GM21447 (cell line): ENCODE results near the gene KCTD13.
"Not testable (repeated sequence)": the region's sequence is repeated elsewhere in the genome, so short reads cannot be mapped to it uniquely, and the experiment has no call there.

Experiments
- ATAC-seq: cut with Tn5 transposase; IDR thresholded peaks from one replicate; pipeline ENCODE4 v1.9.1; 2021; ENCODE audit not compliant: unreplicated experiment

KCTD13 gene

GRCh38 chr16:29883987-29884386 is 42.0 kb downstream of the KCTD13 start:
- ATAC-seq: no peak

DNA sequence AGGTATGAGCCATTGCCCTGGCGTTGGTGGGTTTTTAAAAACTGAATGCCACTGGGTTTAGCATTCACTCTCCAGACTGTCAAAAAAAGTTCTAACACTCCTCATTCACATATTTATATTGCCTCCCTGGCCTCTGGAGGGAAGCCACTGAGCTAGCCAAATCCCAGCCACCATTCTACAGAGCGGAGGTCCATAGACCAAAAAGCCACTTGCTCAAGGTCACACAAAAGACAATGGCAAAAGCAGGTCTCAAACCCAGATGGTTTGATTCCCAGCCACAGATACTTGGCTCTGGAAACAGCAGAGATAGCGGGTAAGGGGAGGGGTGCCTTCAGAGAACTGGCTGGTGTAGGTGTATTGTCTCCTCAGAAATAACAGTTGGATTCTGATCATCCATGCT is 45.0 kb downstream of the KCTD13 start:
- ATAC-seq: no peak

- ATAC-seq: no peak
Observed at GRCh38 chr16:29878172-29878571, 47.9 kb downstream of the KCTD13 start.

GRCh38 chr16:29877266-29877961 is 48.6 kb downstream of the KCTD13 start:
- no peak for ATAC-seq

GRCh38 chr16:29876594-29877249 is 49.3 kb downstream of the KCTD13 start:
- ATAC-seq: no peak

DNA sequence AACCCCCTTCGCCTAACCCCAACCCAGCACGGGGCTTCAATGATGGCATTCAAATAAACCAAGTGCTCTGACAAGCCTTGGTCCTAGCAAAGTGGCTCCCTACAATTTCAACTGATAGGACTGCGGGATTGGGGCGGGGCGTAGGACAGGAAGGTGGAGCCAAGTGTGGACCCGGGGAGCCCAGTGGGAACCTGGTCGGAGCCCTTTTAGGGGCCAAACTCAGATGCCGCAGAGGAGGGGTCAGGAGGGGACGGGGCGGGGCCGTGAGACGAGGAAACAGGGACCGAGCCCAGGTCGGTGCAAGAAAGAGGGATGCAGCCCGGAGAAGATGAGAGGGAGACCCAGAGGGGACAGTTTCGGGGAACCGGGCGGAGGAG is 49.8 kb downstream of the KCTD13 start:
- ATAC-seq: no peak

DNA sequence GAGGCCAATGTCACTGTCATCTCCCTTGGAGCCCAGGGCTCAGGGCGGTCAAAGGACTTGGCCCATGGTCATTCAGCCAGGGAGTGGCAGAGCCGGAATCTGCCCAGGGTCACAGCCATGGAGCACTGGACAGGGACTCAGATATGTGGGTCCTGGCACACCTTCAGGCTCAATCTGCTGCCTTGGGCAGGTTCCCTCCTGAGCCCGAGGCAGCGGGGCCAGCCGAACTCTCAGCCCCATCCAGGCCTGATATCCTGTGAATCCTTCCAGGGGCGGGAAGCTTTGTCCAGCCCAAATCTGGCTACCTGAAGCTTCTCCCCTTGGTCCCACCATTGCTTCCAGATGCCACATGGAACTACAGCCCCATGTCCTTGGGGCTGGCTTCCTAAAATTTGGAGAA is 50.8 kb downstream of the KCTD13 start:
- no peak for ATAC-seq

DNA sequence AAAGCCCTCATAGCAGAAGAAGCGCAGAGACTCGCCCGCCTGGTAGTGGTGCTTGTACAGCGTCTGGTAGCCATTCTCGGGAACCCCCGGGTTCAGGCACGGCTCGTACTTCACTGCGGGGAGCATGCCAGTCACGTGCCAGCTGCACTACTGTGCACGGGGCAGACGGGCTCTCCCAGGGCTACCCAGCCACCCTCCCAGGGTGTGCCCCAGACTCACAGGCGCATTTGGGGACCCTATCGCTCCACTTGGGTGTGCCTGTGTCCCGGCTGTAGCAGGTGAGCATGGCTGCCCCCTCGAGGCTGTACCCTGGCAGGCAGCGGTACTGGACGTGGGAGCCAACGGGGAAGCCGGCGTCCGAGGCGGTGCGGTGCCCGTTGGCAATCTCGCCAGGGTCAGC is 52.7 kb downstream of the KCTD13 start:
- no peak for ATAC-seq

DNA sequence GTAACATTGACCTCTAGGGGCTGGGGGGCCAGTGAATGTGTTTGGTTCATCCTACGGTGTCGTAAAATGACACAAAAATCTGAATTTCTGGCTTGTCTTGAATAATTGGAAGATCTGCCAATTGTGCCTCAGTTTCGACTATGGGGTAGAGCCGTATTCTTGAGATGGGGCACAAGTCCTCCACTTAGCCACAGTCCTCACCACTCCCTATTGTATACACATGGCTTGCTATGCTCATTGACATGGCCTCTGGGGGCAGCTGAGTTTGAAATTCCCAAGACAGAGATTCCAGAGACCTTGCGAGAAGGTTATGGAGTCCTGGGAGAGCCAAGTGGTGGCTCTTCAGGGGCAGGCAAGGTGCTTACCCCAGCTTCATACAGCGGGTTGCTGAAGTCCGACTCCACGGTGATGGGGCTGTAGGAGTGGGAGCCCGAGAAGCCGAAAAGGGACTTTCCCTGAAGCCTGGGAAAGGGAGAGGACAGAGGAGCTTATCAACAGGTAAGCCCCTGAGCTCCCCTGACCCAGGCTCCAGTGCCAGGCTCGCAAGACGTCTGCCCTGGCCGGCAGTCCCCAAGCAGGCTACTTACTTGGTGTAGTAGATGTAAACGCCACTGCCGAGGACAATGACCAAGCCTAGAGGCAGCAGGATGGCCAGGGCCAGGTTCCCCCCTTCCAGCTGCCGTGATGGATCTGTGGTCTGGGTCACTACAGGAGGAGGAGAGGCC is 54.0 kb downstream of the KCTD13 start:
- ATAC-seq: no peak

DNA sequence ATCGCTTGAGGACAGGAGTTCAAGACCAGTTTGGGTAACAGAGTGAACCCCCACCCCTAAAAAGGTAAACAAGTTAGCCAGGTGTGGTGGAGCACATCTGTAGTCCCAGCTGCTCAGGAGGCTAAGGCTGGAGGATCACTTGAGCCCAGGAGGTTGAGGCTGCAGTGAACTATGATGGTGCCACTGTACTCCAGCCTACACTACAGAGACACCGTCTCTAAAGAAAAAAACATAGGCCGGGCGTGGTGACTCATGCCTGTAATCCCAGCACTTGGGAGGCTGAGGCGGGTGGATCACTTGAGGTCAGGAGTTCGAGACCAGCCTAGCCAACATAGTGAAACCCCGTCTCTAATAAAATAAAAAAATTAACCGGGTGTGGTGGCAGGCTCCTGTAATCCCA is 57.0 kb downstream of the KCTD13 start:
- not testable (repeated sequence) for ATAC-seq

DNA sequence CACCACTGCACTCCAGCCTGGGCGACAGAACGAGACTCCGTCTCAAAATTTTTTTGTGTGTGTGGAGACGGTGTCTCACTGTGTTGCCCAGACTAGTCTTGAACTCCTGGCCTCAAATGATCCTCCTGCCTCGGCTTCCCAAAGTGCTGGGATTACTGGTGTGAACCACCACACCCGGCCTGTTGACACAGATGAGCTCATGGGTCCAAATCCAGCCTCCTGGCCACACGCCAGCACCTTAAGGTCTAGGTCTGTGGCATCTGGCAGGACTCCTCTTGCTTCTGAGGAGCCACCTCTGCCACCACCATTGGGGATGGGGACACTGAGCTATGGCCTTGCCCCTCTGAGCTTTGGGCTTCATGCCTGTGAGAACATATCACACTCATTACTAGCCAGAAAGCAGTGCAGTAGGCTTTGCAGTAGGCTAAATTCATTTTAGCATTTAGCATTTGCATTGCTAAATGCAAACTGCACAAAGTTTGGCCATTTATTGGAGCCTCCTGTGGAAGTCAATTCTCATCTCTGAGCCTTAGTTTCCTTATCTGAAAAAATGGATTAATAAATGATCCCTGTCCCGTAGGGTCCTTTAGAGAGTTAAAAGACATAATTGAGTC is 57.5 kb downstream of the KCTD13 start:
- no peak for ATAC-seq

GRCh38 chr16:29864205-29864604 is 61.8 kb downstream of the KCTD13 start:
- ATAC-seq: no peak

- no peak for ATAC-seq
Observed at GRCh38 chr16:29863669-29863984, 62.4 kb downstream of the KCTD13 start.

GRCh38 chr16:29862884-29863668 is 63.0 kb downstream of the KCTD13 start, which contains the start of gene CDIPT:
TSS of gene CDIPT (minus strand) at chr16:29863226. CDS start at chr16:29862857, 369 bp downstream.
- ATAC-seq: peak; percentile 94

- ATAC-seq: no peak
Observed at GRCh38 chr16:29862383-29862883, 63.6 kb downstream of the KCTD13 start.

DNA sequence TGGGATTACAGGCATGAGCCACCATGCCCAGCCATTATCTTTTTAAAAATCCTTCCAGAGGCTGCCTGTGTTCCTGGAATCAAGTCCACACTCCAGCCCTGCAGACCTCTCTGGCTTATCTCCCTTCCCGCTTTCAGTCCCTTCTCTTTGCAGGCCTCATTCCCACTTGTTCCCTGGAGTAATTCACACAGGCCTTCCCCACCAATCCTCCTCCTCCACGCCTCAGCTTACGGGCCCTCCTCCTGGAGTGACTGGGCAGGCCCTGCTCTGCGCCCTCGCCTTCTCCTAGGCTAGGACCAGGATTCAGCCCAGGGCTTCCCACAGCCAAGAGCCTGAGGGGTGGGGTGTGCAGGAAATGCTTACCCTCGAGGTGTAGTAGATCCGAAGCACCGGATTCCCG is 65.8 kb downstream of the KCTD13 start:
- ATAC-seq: no peak

DNA sequence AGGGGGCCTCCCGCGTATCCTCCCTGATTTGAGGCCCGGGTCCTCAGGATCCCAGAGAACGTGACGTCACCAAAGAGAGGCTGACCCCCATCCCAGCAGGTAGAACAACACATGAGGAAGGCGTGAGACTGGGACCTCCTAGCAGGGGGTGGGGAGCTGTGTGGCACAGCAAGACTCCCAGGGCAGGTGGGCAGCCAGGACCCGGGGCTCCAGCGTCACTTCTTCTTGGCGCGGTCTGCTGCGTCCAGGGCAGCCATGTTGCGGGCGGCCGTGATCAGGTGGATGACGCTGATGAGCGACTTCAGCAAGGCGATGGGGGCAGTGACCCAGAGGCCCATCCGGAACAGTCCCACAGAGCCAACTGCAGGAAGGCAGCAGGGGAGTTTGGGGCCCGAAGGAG is 67.1 kb downstream of the KCTD13 start:
- no peak for ATAC-seq

GRCh38 chr16:29858149-29858849 is 67.7 kb downstream of the KCTD13 start:
- ATAC-seq: no peak

DNA sequence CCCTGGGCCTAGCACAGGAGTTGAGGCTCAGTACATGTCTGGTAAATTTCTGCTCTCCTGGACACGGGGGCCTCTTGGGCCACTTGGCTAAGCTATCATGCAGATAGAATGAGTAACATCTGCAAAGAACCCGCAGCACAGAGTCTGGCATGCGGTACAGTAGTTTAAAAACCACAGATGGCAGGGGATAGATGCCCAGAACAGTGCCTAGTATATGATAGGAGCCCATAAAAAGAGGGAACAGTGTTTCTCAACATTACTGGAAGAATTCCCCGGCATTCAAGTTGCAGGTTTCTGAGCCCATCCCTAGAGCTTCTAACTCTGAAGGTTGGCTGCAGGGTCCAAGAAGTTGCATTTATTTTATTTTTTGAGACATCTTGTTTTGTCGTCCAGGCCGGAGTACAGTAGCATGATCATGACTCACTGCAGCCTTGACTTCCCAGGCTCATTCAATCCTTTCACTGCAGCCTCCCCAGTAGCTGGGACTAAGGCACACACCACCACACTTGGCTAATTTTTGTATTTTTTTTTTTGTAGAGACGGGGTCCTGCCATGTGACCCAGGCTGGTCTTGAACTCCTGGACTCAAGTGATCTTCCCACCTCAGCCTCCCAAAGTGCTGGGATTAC is 68.8 kb downstream of the KCTD13 start:
- ATAC-seq: no peak
